Lower leg skin (tissue), 4 donors: ENCODE data around the gene ZNF202. TPM values are rescaled to one million over a fixed set of nuclear protein-coding genes. Genes with fewer than 3 reads are reported as not detected.

Source experiments
- DNase-seq, 2 donors: peaks; one replicate each; pipeline ENCODE4 v3.0.0-alpha.2; 2019; ENCODE audit warnings: low spot score in 2 of 2
- H3K4me3 ChIP-seq: fragments of 200-600 bp; sonication (generic); 2 replicates; pipeline ENCODE4 v1.5.1; 2017; ENCODE audit warnings: mild to moderate bottlenecking, low read depth; ENCODE audit not compliant: poor library complexity, severe bottlenecking
- CTCF ChIP-seq, 3 donors: fragments of 450-650 bp; IDR thresholded peaks; one replicate each; pipeline ENCODE4 v1.5.1; 2016; ENCODE audit warnings: antibody characterized with exemption in 3 of 3, mild to moderate bottlenecking in 3 of 3, moderate library complexity in 2 of 3
- POLR2A ChIP-seq, 2 donors: fragments of 450-650 bp; IDR thresholded peaks; one replicate each; pipeline ENCODE4 v1.6.1; 2016 to 2017; ENCODE audit warnings: antibody characterized with exemption in 2 of 2, mild to moderate bottlenecking in 1 of 2, moderate library complexity in 1 of 2
- WGBS, 2 donors: methylation state at CpG; one replicate each; pipeline ENCODE4 v1.1.5; 2018; 5-methylcytosine and 5-hydroxymethylcytosine counted together
- intact Hi-C: fragments of 100-400 bp; cut with DNase I; formaldehyde crosslinking; loops from one replicate; pipeline ENCODE4 v1.15.0; 2023; ENCODE audit warnings: low total_unique reads
- total RNA-seq, 4 donors: library from RNA; depleted of rRNA; stranded (reverse); fragments of >200 nt; gene quantifications; one replicate each; pipeline ENCODE4 v1.1.0, GENCODE V29; 2016

ZNF202 gene
- total RNA-seq, 4 donors from 2014 or later: 6.9 to 8.5 (median 7.9) TPM

GRCh38 chr11:123760894-123761293, 19.4 kb upstream of the ZNF202 start:
- DNase-seq: no peak
- no peak for TF ChIP-seq CTCF (IDR thresholded peaks at IDR 0.05)
- no peak overlapping the region for H3K4me3 ChIP-seq
- intact Hi-C loops: no loop called here
- 86 to 88% methylated on average over 1 of the region's 1 CpG for WGBS, 2 donors

GRCh38 chr11:123757976-123758375, 16.5 kb upstream of the ZNF202 start:
- DNase-seq: no peak
- WGBS, 2 donors: 43 to 59% methylated on average over 3 of the region's 3 CpGs
- intact Hi-C loops: no loop called here
- TF ChIP-seq CTCF (IDR thresholded peaks at IDR 0.05): no peak
- no peak for TF ChIP-seq POLR2A (IDR thresholded peaks at IDR 0.05)
- H3K4me3 ChIP-seq: no peak overlapping the region

- intact Hi-C loops: no loop called here
- WGBS, 2 donors: 91 to 93% methylated on average over 3 of the region's 3 CpGs
- DNase-seq: no peak
- no peak overlapping the region for H3K4me3 ChIP-seq
- TF ChIP-seq CTCF (IDR thresholded peaks at IDR 0.05) (no peak), POLR2A (IDR thresholded peaks at IDR 0.05) (no peak)
Observed at GRCh38 chr11:123755813-123756212, 14.4 kb upstream of the ZNF202 start.

- DNase-seq: no peak
- no peak overlapping the region for H3K4me3 ChIP-seq
- no peak for TF ChIP-seq POLR2A (IDR thresholded peaks at IDR 0.05)
- no peak for TF ChIP-seq CTCF (IDR thresholded peaks at IDR 0.05)
- intact Hi-C loops: no loop called here
Observed at GRCh38 chr11:123755344-123755743, 13.9 kb upstream of the ZNF202 start.

GRCh38 chr11:123754101-123754568, 12.7 kb upstream of the ZNF202 start, which contains the start of gene OR6X1:
Gene OR6X1 (minus strand): TSS chr11:123754518. CDS start chr11:123754518, 0 bp downstream.
- no peak for TF ChIP-seq POLR2A (IDR thresholded peaks at IDR 0.05)
- TF ChIP-seq CTCF (IDR thresholded peaks at IDR 0.05): no peak
- intact Hi-C loops: no loop called here
- H3K4me3 ChIP-seq: no peak within 1 kb of the TSS
- DNase-seq: no peak
- WGBS, 2 donors: 89% methylated on average over 3 of the region's 3 CpGs

GRCh38 chr11:123753110-123753509, 11.7 kb upstream of the ZNF202 start:
- intact Hi-C loops: no loop called here
- no peak overlapping the region for H3K4me3 ChIP-seq
- TF ChIP-seq POLR2A (IDR thresholded peaks at IDR 0.05): no peak
- TF ChIP-seq CTCF (IDR thresholded peaks at IDR 0.05): no peak
- no peak for DNase-seq
